Measurements from ENCODE around the gene TMPRSS9. TPM values are rescaled to one million over a fixed set of nuclear protein-coding genes. Genes with fewer than 3 reads are reported as not detected.

TMPRSS9 gene
- total and polyA plus RNA-seq, 2 donors from 2014 or later = not detected

DNA sequence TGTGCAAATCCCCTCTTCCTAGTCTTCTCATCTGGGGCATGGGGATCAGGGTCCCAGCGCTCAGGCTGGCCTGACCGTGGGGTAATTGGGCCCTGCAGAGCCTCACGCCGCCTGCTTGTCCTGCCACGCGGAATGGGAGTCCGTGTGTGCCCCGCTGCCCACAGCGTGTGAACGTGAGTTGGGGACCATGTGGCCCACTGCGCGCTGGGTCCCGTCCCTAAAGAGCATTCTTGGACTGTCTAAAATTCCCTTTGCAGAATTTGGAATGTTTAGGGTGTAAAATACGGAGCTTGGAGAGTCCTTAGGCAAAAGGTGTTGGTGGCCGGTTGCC, 2.9 kb downstream of the TMPRSS9 start:
- H3K4me3 ChIP-seq (ENCODE audit: low read length in 3 of 3) = no peak overlapping the region
- TF ChIP-seq, protein P1, sequence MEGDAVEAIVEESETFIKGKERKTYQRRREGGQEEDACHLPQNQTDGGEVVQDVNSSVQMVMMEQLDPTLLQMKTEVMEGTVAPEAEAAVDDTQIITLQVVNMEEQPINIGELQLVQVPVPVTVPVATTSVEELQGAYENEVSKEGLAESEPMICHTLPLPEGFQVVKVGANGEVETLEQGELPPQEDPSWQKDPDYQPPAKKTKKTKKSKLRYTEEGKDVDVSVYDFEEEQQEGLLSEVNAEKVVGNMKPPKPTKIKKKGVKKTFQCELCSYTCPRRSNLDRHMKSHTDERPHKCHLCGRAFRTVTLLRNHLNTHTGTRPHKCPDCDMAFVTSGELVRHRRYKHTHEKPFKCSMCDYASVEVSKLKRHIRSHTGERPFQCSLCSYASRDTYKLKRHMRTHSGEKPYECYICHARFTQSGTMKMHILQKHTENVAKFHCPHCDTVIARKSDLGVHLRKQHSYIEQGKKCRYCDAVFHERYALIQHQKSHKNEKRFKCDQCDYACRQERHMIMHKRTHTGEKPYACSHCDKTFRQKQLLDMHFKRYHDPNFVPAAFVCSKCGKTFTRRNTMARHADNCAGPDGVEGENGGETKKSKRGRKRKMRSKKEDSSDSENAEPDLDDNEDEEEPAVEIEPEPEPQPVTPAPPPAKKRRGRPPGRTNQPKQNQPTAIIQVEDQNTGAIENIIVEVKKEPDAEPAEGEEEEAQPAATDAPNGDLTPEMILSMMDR (IDR thresholded peaks at IDR 0.05; ENCODE audit: borderline replicate concordance, extremely low read depth, insufficient read depth) = no peak
- no peaks in the 10 kb centered on the region for H3K36me3 ChIP-seq (ENCODE audit: control insufficient read depth in 2 of 3, insufficient read depth in 3 of 3, low read length in 3 of 3)
- H3K27me3 ChIP-seq (ENCODE audit: control insufficient read depth, insufficient read depth, low read length) = peaks cover 8% of the 10 kb centered on the region
- DNase-seq (no peak), FAIRE-seq (no peak)
- H3K9ac ChIP-seq (ENCODE audit: low read length in 3 of 3) = no peak overlapping the region
- intact Hi-C loops (cut with DNase I) = no loop called here
- H3K4me1 ChIP-seq (ENCODE audit: control insufficient read depth in 2 of 3, insufficient read depth in 2 of 3, low read depth in 1 of 3, low read length in 3 of 3) = peaks cover 0 to 4% (median 0%) of the 10 kb centered on the region in 3 donors
- no peaks in the 10 kb centered on the region for H3K9me3 ChIP-seq (ENCODE audit: control insufficient read depth in 2 of 3, insufficient read depth in 1 of 3, low read length in 3 of 3)
- H3K27ac ChIP-seq (ENCODE audit: low read depth in 2 of 2, low read length in 2 of 2) = no peak overlapping the region

DNA sequence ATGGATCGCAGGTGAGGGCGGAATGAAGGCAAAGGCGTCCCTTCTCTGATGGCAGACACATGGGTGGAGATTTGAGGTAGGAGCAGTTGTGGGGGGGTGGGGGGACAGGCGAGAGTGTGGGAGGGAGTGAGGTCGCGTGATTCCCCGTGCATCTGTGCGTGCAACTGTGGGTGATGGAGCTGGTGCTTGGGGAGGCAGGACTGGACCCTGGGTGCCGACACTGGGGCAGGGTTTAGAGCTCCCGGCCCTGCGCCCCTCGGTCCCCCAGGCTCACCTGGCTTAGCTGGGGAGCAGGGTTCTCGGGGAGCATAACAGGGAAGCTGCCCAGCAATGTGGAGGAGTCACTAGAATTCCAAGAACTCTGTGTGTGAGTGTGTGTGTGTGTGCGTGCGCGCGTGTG, 3.4 kb downstream of the TMPRSS9 start:
- peaks cover 8% of the 10 kb centered on the region for H3K27me3 ChIP-seq (ENCODE audit: control insufficient read depth, insufficient read depth, low read length)
- H3K4me3 ChIP-seq (ENCODE audit: low read length in 3 of 3) = no peak overlapping the region
- no peak overlapping the region for H3K27ac ChIP-seq (ENCODE audit: low read depth in 2 of 2, low read length in 2 of 2)
- intact Hi-C loops (cut with DNase I) = no loop called here
- no peaks in the 10 kb centered on the region for H3K9me3 ChIP-seq (ENCODE audit: control insufficient read depth in 2 of 3, insufficient read depth in 1 of 3, low read length in 3 of 3)
- H3K36me3 ChIP-seq (ENCODE audit: control insufficient read depth in 2 of 3, insufficient read depth in 3 of 3, low read length in 3 of 3) = no peaks in the 10 kb centered on the region
- DNase-seq (no peak), FAIRE-seq (no peak)
- TF ChIP-seq, protein P1 (IDR thresholded peaks at IDR 0.05; ENCODE audit: borderline replicate concordance, extremely low read depth, insufficient read depth) = no peak
- peaks cover 0 to 4% (median 0%) of the 10 kb centered on the region in 3 donors for H3K4me1 ChIP-seq (ENCODE audit: control insufficient read depth in 2 of 3, insufficient read depth in 2 of 3, low read depth in 1 of 3, low read length in 3 of 3)
- H3K9ac ChIP-seq (ENCODE audit: low read length in 3 of 3) = no peak overlapping the region

DNA sequence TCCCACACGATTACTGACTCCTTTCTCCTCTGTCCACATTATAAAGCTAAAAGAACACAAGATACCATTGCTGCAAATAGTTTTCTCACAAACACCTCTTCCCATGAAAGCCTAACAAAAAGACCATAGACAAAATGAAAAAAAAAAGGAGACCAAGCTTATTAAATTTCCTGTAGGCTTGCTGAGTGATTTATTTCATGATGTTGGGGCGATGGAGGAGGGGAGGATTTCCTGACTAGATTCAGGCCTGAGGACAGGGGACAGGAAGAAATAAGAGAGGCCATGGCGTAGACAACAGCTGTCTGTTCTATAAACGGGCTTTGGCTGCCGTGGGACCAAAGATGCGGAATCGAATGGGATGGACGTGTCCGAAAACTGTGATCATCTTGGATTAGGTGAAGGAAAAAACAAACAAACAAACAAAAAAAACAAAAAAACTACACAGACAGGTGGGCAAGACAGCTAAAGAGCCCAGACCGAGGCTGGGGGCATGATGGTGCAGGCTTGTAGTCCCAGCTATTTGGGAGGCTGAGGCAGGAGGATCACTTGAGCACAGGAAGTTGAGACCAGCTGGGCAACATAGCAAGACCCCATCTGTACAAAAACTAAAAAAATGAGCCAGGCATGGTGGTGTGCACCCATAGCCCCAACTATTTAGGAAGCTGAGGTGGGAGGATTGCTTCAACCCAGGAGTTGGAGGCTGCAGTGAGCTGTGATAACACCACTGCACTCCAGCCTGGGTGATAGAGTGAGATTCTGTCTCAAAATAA, 5.3 kb downstream of the TMPRSS9 start:
- peaks cover 4% of the 10 kb centered on the region for H3K27me3 ChIP-seq (ENCODE audit: control insufficient read depth, insufficient read depth, low read length)
- H3K27ac ChIP-seq (ENCODE audit: low read depth in 2 of 2, low read length in 2 of 2) = no peak overlapping the region
- H3K4me3 ChIP-seq (ENCODE audit: low read length in 3 of 3) = no peak overlapping the region
- DNase-seq = peak in 3 of 5 donors; percentile 51 to 83 (median 82)
- no peak for FAIRE-seq
- peaks cover 0 to 4% (median 0%) of the 10 kb centered on the region in 3 donors for H3K4me1 ChIP-seq (ENCODE audit: control insufficient read depth in 2 of 3, insufficient read depth in 2 of 3, low read depth in 1 of 3, low read length in 3 of 3)
- intact Hi-C loops (cut with DNase I) = no loop called here
- TF ChIP-seq, protein P1 (IDR thresholded peaks at IDR 0.05; ENCODE audit: borderline replicate concordance, extremely low read depth, insufficient read depth) = no peak
- no peaks in the 10 kb centered on the region for H3K9me3 ChIP-seq (ENCODE audit: control insufficient read depth in 2 of 3, insufficient read depth in 1 of 3, low read length in 3 of 3)
- H3K36me3 ChIP-seq (ENCODE audit: control insufficient read depth in 2 of 3, insufficient read depth in 3 of 3, low read length in 3 of 3) = no peaks in the 10 kb centered on the region
- H3K9ac ChIP-seq (ENCODE audit: low read length in 3 of 3) = no peak overlapping the region
